AG10803 (cell line): Measurements from ENCODE around the gene CADM2.

Experiments
- DNase-seq: peaks from one replicate; pipeline ENCODE4 v3.0.0; 2010; ENCODE audit warnings: low read depth
- H3K4me3 ChIP-seq: 2 replicates; pipeline ENCODE4 v1.5.1; 2011; ENCODE audit warnings: mild to moderate bottlenecking, low read length, control low read depth
- TF ChIP-seq, protein P1 (sequence below): conservative IDR thresholded peaks from 2 replicates; pipeline ENCODE4 v1.5.1; 2011; ENCODE audit warnings: mild to moderate bottlenecking, low read length, control low read depth, inconsistent platforms

The CADM2 gene

DNA sequence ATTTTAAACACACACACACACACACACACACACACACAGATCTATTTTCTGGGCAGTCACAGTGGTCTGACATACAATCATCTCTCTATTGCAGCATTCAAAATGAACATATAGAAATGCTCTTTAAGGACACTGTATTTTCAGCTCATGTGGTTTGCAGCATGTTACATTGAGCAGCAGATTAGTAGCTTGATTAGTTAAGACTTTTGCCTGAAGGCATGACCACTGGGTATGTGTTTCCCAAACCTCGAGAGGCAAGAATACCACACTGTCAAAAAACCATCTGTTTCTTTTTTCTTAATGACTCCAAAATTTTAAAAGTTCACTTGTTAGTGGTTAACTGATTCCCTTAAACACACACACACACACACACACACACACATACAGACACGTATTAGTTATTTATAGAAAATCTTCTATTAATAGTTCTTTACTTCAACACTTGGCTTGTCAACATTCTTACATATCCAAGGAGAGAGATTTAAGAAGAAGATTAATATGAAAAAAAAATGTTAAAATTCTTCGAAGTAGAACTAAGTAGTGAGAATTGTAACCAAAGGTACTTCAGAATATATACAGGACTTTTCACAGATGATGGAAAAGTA is 518.2 kb downstream of the CADM2 start:
- TF ChIP-seq, protein P1, sequence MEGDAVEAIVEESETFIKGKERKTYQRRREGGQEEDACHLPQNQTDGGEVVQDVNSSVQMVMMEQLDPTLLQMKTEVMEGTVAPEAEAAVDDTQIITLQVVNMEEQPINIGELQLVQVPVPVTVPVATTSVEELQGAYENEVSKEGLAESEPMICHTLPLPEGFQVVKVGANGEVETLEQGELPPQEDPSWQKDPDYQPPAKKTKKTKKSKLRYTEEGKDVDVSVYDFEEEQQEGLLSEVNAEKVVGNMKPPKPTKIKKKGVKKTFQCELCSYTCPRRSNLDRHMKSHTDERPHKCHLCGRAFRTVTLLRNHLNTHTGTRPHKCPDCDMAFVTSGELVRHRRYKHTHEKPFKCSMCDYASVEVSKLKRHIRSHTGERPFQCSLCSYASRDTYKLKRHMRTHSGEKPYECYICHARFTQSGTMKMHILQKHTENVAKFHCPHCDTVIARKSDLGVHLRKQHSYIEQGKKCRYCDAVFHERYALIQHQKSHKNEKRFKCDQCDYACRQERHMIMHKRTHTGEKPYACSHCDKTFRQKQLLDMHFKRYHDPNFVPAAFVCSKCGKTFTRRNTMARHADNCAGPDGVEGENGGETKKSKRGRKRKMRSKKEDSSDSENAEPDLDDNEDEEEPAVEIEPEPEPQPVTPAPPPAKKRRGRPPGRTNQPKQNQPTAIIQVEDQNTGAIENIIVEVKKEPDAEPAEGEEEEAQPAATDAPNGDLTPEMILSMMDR = no peak
- DNase-seq = no peak

DNA sequence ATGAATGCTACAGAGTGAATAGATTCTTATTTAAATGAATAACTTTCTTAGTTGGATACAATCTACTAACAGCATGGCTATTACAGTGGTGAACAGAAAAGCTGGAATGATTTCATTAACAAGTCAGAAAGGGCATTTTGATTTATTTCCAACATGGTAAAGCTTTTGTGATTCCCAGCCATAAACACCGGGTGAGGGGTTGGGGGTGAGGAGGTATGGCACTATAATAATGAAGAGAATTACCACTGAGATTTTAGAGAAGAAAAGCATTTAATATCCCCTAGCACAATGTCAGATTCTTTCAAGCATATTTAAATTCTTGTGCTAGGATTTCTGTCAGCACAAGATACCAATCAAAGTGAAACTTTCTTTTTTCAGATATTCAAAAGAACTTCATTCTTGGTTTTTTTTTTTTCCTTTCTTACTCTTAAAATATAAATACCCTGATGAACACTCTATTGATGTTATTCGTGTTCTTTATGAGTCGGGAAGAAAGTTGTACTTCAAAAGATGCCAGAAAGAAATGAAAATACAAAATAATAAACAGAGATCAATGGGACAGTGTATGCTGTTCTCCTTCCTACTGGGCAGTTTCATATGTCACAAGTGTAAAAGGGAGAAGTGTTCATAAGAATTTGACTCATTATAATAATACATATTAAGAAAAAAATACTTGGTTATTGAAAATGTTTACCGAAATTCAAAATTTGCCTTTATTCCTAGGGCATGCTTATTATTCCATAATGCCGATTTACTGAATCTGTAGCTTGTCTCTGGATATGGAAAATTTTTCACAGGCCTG is 522.8 kb downstream of the CADM2 start:
- TF ChIP-seq, protein P1 = no peak
- no peak overlapping the region for H3K4me3 ChIP-seq
- DNase-seq = no peak

More for the DNA sequence above, 518.2 kb downstream of the CADM2 start:
- no peak overlapping the region for H3K4me3 ChIP-seq

DNA sequence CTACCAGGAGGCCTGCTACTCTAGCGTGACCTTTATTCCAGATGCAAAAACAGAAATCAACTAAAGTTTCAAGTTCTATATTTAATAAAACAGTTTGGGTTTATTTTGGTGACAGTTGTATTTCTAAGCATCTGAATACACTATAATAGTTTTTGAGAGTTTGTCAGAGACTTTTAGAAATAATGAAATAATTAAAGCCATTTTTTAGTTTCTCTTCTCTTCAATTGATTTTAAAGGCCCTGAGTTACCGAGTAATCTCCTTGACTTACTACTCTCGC is 523.4 kb downstream of the CADM2 start:
- no peak for DNase-seq
- no peak overlapping the region for H3K4me3 ChIP-seq
- TF ChIP-seq, protein P1 = no peak

DNA sequence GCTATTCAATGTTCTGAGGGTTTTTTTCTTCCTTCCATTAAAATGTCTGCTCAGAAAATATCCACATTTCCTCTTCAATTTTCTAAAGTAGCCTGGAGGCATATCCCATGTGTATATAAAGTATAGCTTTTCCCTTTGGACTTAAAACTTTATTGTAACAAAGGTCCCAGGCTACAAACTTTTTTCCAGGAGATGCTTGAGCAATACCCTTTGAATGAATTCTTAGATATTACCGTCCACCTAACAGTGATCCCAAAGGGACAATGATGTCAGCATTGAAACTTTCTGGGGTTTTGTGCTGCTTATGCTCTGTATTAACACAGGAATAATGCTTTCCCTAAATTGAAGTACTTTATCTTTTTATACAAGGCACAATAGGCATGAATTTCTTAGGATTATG is 525.2 kb downstream of the CADM2 start:
- DNase-seq = no peak
- TF ChIP-seq, protein P1 = no peak
- H3K4me3 ChIP-seq = no peak overlapping the region

DNA sequence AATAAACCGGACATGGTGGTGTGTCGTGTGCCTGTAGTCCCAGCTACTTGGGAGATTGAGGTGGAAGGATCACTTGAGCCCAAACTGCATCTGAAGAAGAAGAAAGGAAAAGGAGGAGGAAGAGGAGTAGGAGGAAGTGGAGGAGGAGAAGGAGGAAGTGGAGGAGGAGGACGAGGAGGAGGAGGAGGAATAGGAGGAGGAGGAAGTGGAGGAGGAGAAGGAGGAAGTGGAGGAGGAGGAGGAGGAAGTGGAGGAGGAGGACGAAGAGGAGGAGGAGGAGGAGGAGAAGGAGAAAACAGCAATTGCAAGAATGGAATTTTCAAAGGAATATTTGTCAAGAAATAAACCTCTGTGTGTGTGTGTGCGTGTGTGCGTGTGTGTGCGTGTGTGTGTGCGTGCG is 528.6 kb downstream of the CADM2 start:
- TF ChIP-seq, protein P1 = no peak
- H3K4me3 ChIP-seq = no peak overlapping the region
- DNase-seq = no peak

DNA sequence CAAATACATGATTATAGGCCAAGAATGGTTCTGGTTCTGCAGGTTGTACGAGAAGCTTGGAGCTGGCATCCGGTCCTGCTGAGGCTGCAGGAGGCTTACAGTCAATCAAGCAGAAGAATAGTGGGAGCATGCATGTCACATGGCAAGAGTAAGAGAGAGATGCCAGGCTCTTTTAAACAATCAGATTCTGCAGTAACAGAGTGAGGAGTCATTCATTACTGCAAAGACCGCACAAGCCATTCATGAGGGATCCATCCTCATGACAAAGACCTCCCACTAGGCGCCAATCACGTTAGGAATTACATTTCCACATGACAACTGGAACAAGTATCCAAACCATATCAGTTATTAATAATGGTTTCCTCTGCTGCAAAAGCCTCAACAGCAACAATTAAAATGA is 536.8 kb downstream of the CADM2 start:
- TF ChIP-seq, protein P1 = no peak
- H3K4me3 ChIP-seq = no peak overlapping the region
- no peak for DNase-seq

DNA sequence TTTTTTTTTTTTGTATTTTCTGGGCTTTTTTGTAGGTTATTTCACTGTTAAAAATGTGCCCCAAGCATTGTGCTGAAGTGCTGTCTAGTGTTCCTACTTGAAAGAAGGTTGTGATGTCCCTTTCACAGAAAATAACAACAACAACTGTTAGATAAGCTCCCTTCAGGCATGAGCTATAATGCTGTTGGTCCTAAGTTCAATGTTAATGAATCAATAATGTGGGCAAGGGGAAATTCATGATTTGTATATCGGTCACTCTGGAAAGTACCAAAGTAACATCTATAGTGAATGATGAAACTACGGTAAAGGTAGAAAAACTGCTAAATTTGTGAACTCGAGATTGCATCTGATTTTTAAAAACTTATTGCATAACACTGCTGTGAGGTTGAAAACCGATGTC is 539.4 kb downstream of the CADM2 start:
- TF ChIP-seq, protein P1 = no peak
- H3K4me3 ChIP-seq = no peak overlapping the region
- no peak for DNase-seq
